WTC11 (cell line): ENCODE data around the gene CYP21A2. TPM values are rescaled to one million over a fixed set of nuclear protein-coding genes. Genes with fewer than 3 reads are reported as not detected.

Experiments used
- ATAC-seq: fragments of 200-7000 bp; cut with Tn5 transposase; 2 replicates; pipeline ENCODE4 v1.10.0; 2021; ENCODE audit warnings: mild to moderate bottlenecking, moderate library complexity
- CTCF ChIA-PET: fragments of 300-600 bp; sonication (Branson Sonifier 250); formaldehyde crosslinking; loops from one replicate; lab custom pipeline; 2021; ENCODE audit warnings: antibody characterized with exemption; lab: Charles Lee
- POLR2A ChIA-PET: fragments of 350-600 bp; sonication (Branson Sonifier 250); formaldehyde crosslinking; loops from one replicate; lab custom pipeline; 2021; ENCODE audit warnings: antibody characterized with exemption; lab: Charles Lee
- DNase-seq: peaks from one replicate; pipeline ENCODE4 v3.0.0; 2021; ENCODE audit warnings: low spot score
- H3K27ac Mint-ChIP-seq: 2 replicates; pipeline ENCODE4 v1.8.0; 2021; ENCODE audit warnings: mixed read lengths
- H3K27me3 Mint-ChIP-seq: 2 replicates; pipeline ENCODE4 v1.8.0; 2021; ENCODE audit warnings: low read depth, mild to moderate bottlenecking, moderate library complexity, mixed read lengths
- H3K36me3 Mint-ChIP-seq: 2 replicates; pipeline ENCODE4 v1.8.0; 2021; ENCODE audit warnings: mixed read lengths
- H3K4me1 Mint-ChIP-seq: 2 replicates; pipeline ENCODE4 v1.8.0; 2022; ENCODE audit warnings: mixed read lengths
- H3K4me3 Mint-ChIP-seq: 2 replicates; pipeline ENCODE4 v1.8.0; 2021; ENCODE audit warnings: mild to moderate bottlenecking, moderate library complexity, mixed read lengths
- H3K9me3 Mint-ChIP-seq: 2 replicates; pipeline ENCODE4 v1.8.0; 2021; ENCODE audit warnings: mixed read lengths
- ELF4 ChIP-seq: sonication (generic); formaldehyde crosslinking; IDR thresholded peaks from 2 replicates; pipeline ENCODE4 v1.8.1; 2022; ENCODE audit warnings: low read depth, mild to moderate bottlenecking, moderate library complexity, missing genetic modification reagents
- FOXP1 ChIP-seq: sonication (generic); formaldehyde crosslinking; IDR thresholded peaks from 2 replicates; pipeline ENCODE4 v1.8.0; 2022; ENCODE audit warnings: missing genetic modification reagents, mild to moderate bottlenecking, moderate library complexity, borderline replicate concordance
- NR3C1 ChIP-seq: sonication (generic); formaldehyde crosslinking; conservative IDR thresholded peaks from 2 replicates; pipeline ENCODE4 v1.8.1; 2023; ENCODE audit warnings: low read depth, mild to moderate bottlenecking, missing genetic modification reagents
- OVOL2 ChIP-seq: fragments of 250-450 bp; sonication (Bioruptor Pico); IDR thresholded peaks from 2 replicates; pipeline ENCODE4 v1.9.0; 2021; ENCODE audit warnings: mild to moderate bottlenecking, borderline replicate concordance
- PRRX2 ChIP-seq: fragments of 250-450 bp; sonication (Bioruptor Pico); IDR thresholded peaks from 2 replicates; pipeline ENCODE4 v1.8.0; 2021; ENCODE audit warnings: mild to moderate bottlenecking
- SMAD3 ChIP-seq: sonication (generic); formaldehyde crosslinking; IDR thresholded peaks from 2 replicates; pipeline ENCODE4 v1.8.0; 2022; ENCODE audit warnings: missing genetic modification reagents, mild to moderate bottlenecking, borderline replicate concordance
- SMAD4 ChIP-seq: sonication (generic); formaldehyde crosslinking; IDR thresholded peaks from 2 replicates; pipeline ENCODE4 v1.8.0; 2022; ENCODE audit warnings: mild to moderate bottlenecking, missing genetic modification reagents
- ZNF263 ChIP-seq: sonication (generic); formaldehyde crosslinking; IDR thresholded peaks from 2 replicates; pipeline ENCODE4 v1.8.1; 2022; ENCODE audit warnings: low read depth, mild to moderate bottlenecking, moderate library complexity, missing genetic modification reagents
- total RNA-seq: library from RNA; stranded (reverse); gene quantifications from 3 replicates; pipeline ENCODE4 v1.2.3, GENCODE V29; 2021
- TF ChIP-seq, protein P1 (sequence below): sonication (generic); formaldehyde crosslinking; IDR thresholded peaks from 2 replicates; pipeline ENCODE4 v1.8.0; 2022; ENCODE audit warnings: mild to moderate bottlenecking, missing genetic modification reagents
- TF ChIP-seq, protein P2 (sequence below): fragments of 250-450 bp; sonication (Bioruptor Pico); IDR thresholded peaks from 2 replicates; pipeline ENCODE4 v1.9.0; 2021; ENCODE audit warnings: moderate library complexity, mild to moderate bottlenecking, inconsistent platforms, borderline replicate concordance
- TF ChIP-seq, protein P3 (sequence below): sonication (generic); formaldehyde crosslinking; conservative IDR thresholded peaks from 2 replicates; pipeline ENCODE4 v1.8.1; 2022; ENCODE audit warnings: mild to moderate bottlenecking, missing genetic modification reagents
- TF ChIP-seq, protein P4 (sequence below): fragments of 200-600 bp; IDR thresholded peaks from 2 replicates; pipeline ENCODE4 v1.8.0; 2022; ENCODE audit warnings: antibody characterized with exemption

Gene CYP21A2
- total RNA-seq, 1 experiment from 2014 or later: 1.2 TPM

DNA sequence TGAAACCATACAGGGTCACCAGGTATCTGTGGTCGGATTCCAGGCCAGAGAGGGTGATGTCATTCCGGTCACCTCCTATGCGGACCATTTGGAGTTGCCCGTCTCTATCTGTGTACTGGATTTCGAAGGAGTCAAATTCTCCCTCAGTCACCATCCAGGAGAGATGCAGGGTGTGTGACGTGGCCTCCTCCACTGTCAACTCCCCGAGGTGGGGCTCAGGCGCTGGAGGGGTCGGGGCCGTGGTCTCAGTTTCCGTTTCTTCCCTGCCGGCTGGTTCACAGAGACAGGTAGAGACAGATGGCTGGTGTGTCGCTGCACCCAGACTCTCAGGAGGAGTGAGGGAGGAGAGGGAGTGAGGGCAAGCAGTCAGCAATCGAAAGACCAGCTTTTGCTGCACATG is 30.7 kb downstream of the CYP21A2 start:
- CTCF ChIA-PET: no interaction called here
- H3K27ac Mint-ChIP-seq: peak overlapping the region; percentile 31; the same call in 1 of the 2 replicates
- ATAC-seq: no peak
- no peak for DNase-seq
- no peaks in the 10 kb centered on the region for H3K36me3 Mint-ChIP-seq
- TF ChIP-seq, protein P1, sequence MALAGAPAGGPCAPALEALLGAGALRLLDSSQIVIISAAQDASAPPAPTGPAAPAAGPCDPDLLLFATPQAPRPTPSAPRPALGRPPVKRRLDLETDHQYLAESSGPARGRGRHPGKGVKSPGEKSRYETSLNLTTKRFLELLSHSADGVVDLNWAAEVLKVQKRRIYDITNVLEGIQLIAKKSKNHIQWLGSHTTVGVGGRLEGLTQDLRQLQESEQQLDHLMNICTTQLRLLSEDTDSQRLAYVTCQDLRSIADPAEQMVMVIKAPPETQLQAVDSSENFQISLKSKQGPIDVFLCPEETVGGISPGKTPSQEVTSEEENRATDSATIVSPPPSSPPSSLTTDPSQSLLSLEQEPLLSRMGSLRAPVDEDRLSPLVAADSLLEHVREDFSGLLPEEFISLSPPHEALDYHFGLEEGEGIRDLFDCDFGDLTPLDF: no peak
- TF ChIP-seq SMAD3 (CRISPR knock-in tag): no peak
- POLR2A ChIA-PET: no interaction called here
- H3K4me1 Mint-ChIP-seq: peaks cover 13% of the 10 kb centered on the region
- H3K4me3 Mint-ChIP-seq: no peak overlapping the region
- no peaks in the 10 kb centered on the region for H3K9me3 Mint-ChIP-seq
- H3K27me3 Mint-ChIP-seq: no peaks in the 10 kb centered on the region

DNA sequence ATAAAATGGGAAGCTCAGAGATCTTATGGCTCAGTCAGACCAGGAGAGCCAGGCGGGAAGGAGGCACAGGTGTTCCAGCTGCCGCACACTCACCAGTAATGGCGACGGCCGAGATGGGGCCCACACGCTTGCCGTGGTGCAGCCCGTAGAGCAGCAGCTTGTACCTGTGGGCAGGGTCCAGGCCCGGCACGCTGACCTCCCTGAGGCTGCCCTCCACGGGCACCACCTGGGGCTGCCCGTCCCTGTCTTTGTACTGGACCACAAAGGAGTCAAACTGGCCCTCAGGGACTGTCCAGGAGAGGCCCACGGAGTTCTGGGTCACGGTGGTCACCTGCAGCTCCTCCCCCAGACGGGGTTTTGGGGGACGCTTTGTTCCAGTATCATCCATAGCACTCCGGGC is 31.2 kb downstream of the CYP21A2 start:
- no peak for TF ChIP-seq ELF4
- no peak for TF ChIP-seq NR3C1
- TF ChIP-seq SMAD4 (CRISPR knock-in tag): no peak
- no peak for TF ChIP-seq ZNF263 (CRISPR knock-in tag)
- DNase-seq (no peak), ATAC-seq (no peak)
- Mint-ChIP-seq H3K4me3 (no peak overlapping the region), H3K36me3 (no peaks in the 10 kb centered on the region), H3K4me1 (peaks cover 13% of the 10 kb centered on the region), H3K9me3 (no peaks in the 10 kb centered on the region), H3K27me3 (no peaks in the 10 kb centered on the region), H3K27ac (peak overlapping the region; percentile 31; the same call in 1 of the 2 replicates)
- POLR2A ChIA-PET: no interaction called here
- CTCF ChIA-PET: interaction anchor here (0.6 to 3.1 kb wide), 2 partner anchors 21 to 24 kb away, joined by 3 to 14 read pairs; no protein-coding TSS in a partner anchor

DNA sequence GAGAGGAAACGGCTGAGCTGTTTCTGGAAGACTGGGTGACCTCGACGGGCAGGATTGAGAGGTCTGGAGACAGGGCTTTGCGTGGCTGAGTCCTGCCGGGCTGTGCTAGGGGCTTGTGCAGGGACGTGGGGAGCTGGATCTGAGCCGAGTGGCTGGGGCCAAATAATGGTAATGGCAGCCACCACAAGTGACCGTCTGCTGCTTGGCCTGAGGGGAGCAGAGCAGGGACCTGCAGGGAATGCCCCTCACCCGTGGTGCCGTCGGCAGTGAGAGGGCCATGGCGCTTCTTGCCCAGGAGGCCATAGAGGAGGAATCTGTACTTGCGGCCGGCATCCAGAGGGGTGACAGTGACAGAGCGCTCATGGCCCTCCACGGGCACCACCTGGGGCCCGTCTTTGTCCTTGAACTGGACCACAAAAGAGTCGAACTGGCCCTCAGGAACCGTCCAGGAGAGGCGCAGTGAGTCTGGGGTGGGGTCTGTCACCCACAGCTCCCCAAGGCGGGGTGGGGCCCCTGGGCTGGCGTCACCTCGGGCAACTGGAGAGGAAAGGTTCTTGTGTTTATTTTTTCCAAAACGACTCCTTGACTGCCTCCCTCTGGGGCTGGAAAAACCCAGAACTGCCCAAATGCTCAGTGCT is 31.8 kb downstream of the CYP21A2 start:
- CTCF ChIA-PET: interaction anchor here (0.6 to 3.1 kb wide), 5 partner anchors 18 to 125 kb away, joined by 3 to 14 read pairs (median 6); no protein-coding TSS in a partner anchor

DNA sequence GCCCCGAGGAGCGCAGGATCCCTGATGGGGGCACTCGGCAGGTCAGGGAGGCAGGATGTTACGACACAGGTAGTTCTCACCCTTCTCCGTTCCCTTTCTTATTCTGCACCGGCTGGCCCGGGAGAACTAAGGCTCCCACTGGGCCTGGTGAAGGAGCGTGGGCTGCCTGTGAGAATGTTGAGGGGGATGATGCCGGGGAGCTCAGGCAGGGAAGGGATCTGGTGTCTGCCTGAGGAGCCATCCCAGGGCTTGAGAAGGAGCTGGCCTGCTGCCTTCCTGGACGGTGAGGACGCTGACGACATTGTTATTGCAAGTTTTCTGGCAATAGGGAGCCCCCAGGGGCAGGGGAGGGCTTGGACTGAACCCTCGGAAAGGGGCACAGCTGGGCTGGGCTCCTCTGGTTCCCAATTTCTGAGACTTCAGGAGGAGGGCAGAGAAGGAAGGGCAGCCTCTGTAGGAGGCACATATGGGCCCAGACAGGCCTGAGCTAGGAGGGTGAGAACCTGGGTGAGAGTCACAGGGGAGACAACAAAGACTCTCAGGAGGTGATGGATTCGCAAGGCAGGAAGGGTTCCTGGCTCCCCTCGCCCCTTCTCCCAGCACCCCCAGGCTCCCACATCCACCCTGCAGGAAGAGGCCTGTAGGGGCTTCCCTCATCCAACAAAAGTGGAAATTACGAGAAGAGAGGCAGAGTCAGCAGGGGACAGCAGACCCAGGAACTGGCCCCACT is 32.8 kb downstream of the CYP21A2 start:
- ChIA-PET CTCF (interaction anchor here (1.5 to 3.1 kb wide), 4 partner anchors 17 to 124 kb away, joined by 4 to 14 read pairs (median 6); no protein-coding TSS in a partner anchor), POLR2A (no interaction called here)
- H3K9me3 Mint-ChIP-seq: no peaks in the 10 kb centered on the region
- no peak overlapping the region for H3K4me3 Mint-ChIP-seq
- TF ChIP-seq PRRX2 (CRISPR knock-in tag) (no peak), FOXP1 (CRISPR knock-in tag) (no peak), ZNF263 (CRISPR knock-in tag) (no peak), OVOL2 (CRISPR knock-in tag) (no peak)
- TF ChIP-seq, protein P2, sequence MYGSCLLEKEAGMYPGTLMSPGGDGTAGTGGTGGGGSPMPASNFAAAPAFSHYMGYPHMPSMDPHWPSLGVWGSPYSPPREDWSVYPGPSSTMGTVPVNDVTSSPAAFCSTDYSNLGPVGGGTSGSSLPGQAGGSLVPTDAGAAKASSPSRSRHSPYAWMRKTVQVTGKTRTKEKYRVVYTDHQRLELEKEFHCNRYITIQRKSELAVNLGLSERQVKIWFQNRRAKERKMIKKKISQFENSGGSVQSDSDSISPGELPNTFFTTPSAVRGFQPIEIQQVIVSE: no peak
- TF ChIP-seq, protein P3, sequence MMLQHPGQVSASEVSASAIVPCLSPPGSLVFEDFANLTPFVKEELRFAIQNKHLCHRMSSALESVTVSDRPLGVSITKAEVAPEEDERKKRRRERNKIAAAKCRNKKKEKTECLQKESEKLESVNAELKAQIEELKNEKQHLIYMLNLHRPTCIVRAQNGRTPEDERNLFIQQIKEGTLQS: no peak
- DNase-seq: no peak
- no peaks in the 10 kb centered on the region for H3K27me3 Mint-ChIP-seq
- H3K36me3 Mint-ChIP-seq: no peaks in the 10 kb centered on the region
- H3K27ac Mint-ChIP-seq: peak overlapping the region; percentile 14; the same call in 1 of the 2 replicates
- peaks cover 13% of the 10 kb centered on the region for H3K4me1 Mint-ChIP-seq
- ATAC-seq: no peak; the same call in 1 of the 2 replicates

More for the DNA sequence above, 31.8 kb downstream of the CYP21A2 start:
- H3K4me3 Mint-ChIP-seq: no peak overlapping the region
- DNase-seq: no peak
- no peak for ATAC-seq
- no peaks in the 10 kb centered on the region for H3K27me3 Mint-ChIP-seq
- TF ChIP-seq, protein P4, sequence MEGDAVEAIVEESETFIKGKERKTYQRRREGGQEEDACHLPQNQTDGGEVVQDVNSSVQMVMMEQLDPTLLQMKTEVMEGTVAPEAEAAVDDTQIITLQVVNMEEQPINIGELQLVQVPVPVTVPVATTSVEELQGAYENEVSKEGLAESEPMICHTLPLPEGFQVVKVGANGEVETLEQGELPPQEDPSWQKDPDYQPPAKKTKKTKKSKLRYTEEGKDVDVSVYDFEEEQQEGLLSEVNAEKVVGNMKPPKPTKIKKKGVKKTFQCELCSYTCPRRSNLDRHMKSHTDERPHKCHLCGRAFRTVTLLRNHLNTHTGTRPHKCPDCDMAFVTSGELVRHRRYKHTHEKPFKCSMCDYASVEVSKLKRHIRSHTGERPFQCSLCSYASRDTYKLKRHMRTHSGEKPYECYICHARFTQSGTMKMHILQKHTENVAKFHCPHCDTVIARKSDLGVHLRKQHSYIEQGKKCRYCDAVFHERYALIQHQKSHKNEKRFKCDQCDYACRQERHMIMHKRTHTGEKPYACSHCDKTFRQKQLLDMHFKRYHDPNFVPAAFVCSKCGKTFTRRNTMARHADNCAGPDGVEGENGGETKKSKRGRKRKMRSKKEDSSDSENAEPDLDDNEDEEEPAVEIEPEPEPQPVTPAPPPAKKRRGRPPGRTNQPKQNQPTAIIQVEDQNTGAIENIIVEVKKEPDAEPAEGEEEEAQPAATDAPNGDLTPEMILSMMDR: no peak
- POLR2A ChIA-PET: no interaction called here
- no peaks in the 10 kb centered on the region for H3K36me3 Mint-ChIP-seq
- no peak overlapping the region for H3K27ac Mint-ChIP-seq
- peaks cover 13% of the 10 kb centered on the region for H3K4me1 Mint-ChIP-seq
- H3K9me3 Mint-ChIP-seq: no peaks in the 10 kb centered on the region
